Measurements from ENCODE around the gene SPI1.

DNA sequence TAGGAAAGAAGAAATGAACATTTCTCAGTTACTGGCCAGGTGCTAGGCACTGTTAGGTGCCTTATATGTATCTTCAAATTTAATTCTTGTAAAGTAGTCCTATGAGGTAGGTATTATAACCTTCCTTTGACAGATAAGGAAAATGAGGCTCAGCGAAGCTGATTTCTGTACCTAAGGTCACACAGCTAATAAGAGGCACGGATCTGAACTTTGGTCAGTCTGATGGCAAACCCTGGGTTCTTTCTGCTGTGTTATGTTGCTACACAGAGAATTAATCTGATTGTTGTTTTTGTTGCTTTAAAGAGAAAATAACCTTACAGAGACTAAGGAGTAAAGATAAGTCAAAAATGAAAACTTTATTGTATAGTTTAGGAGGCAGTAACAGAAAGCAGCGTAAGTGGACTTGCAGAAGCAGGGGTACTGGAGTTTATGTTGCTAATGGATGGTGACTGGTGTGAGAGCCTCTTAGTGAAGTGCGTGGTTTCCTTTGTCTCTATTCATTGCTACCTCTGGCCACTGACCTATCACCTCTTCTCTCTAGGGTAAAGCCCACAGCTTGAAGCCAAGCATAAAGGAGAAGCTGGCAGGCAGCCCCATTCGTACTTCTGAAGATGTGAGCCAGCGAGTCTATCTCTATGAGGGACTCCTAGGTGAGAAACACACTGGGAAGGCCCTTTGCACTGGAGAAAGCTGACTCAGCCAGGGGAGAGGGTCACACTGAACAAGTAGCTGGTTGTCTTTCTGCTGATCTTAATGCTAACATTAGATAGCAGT lies 70.1 kb downstream of the SPI1 start:
- TF ChIP-seq, protein P1, sequence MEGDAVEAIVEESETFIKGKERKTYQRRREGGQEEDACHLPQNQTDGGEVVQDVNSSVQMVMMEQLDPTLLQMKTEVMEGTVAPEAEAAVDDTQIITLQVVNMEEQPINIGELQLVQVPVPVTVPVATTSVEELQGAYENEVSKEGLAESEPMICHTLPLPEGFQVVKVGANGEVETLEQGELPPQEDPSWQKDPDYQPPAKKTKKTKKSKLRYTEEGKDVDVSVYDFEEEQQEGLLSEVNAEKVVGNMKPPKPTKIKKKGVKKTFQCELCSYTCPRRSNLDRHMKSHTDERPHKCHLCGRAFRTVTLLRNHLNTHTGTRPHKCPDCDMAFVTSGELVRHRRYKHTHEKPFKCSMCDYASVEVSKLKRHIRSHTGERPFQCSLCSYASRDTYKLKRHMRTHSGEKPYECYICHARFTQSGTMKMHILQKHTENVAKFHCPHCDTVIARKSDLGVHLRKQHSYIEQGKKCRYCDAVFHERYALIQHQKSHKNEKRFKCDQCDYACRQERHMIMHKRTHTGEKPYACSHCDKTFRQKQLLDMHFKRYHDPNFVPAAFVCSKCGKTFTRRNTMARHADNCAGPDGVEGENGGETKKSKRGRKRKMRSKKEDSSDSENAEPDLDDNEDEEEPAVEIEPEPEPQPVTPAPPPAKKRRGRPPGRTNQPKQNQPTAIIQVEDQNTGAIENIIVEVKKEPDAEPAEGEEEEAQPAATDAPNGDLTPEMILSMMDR (IDR thresholded peaks at IDR 0.05): no peak
- no peak for TF ChIP-seq EZH2 (IDR thresholded peaks at IDR 0.05; ENCODE audit: borderline replicate concordance, insufficient read depth, low read depth, low read length, poor library complexity, severe bottlenecking)

Measured in B cell (primary cell).